C4-2B (cell line): ENCODE measurements around the gene RCCD1.

Source experiments
- CTCF ChIP-seq: fragments of 450-650 bp; conservative IDR thresholded peaks from 2 replicates; pipeline ENCODE4 v1.5.1; 2017; ENCODE audit warnings: mild to moderate bottlenecking
- ZFX ChIP-seq: fragments of 450-650 bp; IDR thresholded peaks from 2 replicates; pipeline ENCODE4 v1.6.1; 2017

- TF ChIP-seq CTCF, result no peak
- no peak for TF ChIP-seq ZFX
Measured at GRCh38 chr15:90907051-90907660, 47.5 kb upstream of the RCCD1 start.
